Adrenal gland (tissue), 5 donors: ENCODE measurements around the gene ATP5PD.

ENCODE experiments used
- CTCF ChIP-seq, 6 experiments: fragments of 450-650 bp in 4 of 6; fragments of 200-600 bp in 2 of 6; sonication (generic) in 1 of 6; IDR thresholded peaks; 1 replicate in 5 of 6; 2 replicates in 1 of 6; pipeline versions ENCODE4 v1.5.1 to v1.8.0; 2016 to 2021; ENCODE audit warnings: antibody characterized with exemption in 6 of 6, mild to moderate bottlenecking in 2 of 6, moderate library complexity in 1 of 6
- POLR2A ChIP-seq, 2 donors: fragments of 450-650 bp; IDR thresholded peaks; one replicate each; pipeline ENCODE4 v1.6.1; 2017; ENCODE audit warnings: antibody characterized with exemption in 2 of 2, mild to moderate bottlenecking in 2 of 2, moderate library complexity in 1 of 2
- donor health status: DM: no; HTN: no; CAD: no.

GRCh38 chr17:75024686-75025397 is 21.9 kb downstream of the ATP5PD start:
- TF ChIP-seq POLR2A (IDR thresholded peaks at IDR 0.05) (no peak), CTCF (IDR thresholded peaks at IDR 0.05) (no peak)
